Stimulated activated CD8-positive, alpha-beta memory T cell treated with anti-CD3 and anti-CD28 coated beads, Interleukin-4, amount 100 ng/mL, for 1 hour (primary cell): ENCODE measurements around the gene UNC13B.

Experiments
- DNase-seq, 2 donors: peaks; one replicate each; pipeline ENCODE4 v3.0.0-alpha.2; 2020; ENCODE audit warnings: low read depth in 2 of 2, low spot score in 1 of 2

Gene UNC13B

GRCh38 chr9:35322075-35322885, 160.5 kb downstream of the UNC13B start:
- no peak for DNase-seq

- no peak for DNase-seq
Measured at GRCh38 chr9:35324966-35325365, 163.2 kb downstream of the UNC13B start.

GRCh38 chr9:35333551-35333950, 171.7 kb downstream of the UNC13B start:
- no peak for DNase-seq

GRCh38 chr9:35335164-35335563, 173.4 kb downstream of the UNC13B start:
- DNase-seq, result no peak

- DNase-seq, result no peak
Measured at GRCh38 chr9:35338086-35338485, 176.3 kb downstream of the UNC13B start.

GRCh38 chr9:35338561-35339274, 176.9 kb downstream of the UNC13B start:
- no peak for DNase-seq

- DNase-seq, result no peak
Measured at GRCh38 chr9:35340046-35340445, 178.2 kb downstream of the UNC13B start.

- DNase-seq, result no peak
Measured at GRCh38 chr9:35341021-35341420, 179.2 kb downstream of the UNC13B start.

- no peak for DNase-seq
Measured at GRCh38 chr9:35341585-35341984, 179.8 kb downstream of the UNC13B start.

- no peak for DNase-seq
Measured at GRCh38 chr9:35342221-35342958, 180.6 kb downstream of the UNC13B start.

- DNase-seq, result no peak
Measured at GRCh38 chr9:35348109-35348508, 186.3 kb downstream of the UNC13B start.

- no peak for DNase-seq
Measured at GRCh38 chr9:35349287-35349990, 187.6 kb downstream of the UNC13B start.

- no peak for DNase-seq
Measured at GRCh38 chr9:35350212-35350611, 188.4 kb downstream of the UNC13B start.

GRCh38 chr9:35350827-35351549, 189.2 kb downstream of the UNC13B start:
- no peak for DNase-seq

- DNase-seq, result no peak
Measured at GRCh38 chr9:35353731-35354365, 192.0 kb downstream of the UNC13B start.

GRCh38 chr9:35355939-35356338, 194.1 kb downstream of the UNC13B start:
- DNase-seq, result no peak

- DNase-seq, result no peak
Measured at GRCh38 chr9:35357116-35357515, 195.3 kb downstream of the UNC13B start.

GRCh38 chr9:35357826-35358225, 196.0 kb downstream of the UNC13B start:
- no peak for DNase-seq

GRCh38 chr9:35364817-35365585, 203.2 kb downstream of the UNC13B start:
- no peak for DNase-seq
